Activated CD4-positive, alpha-beta T cell treated with anti-CD3 and anti-CD28 coated beads, Interleukin-2, amount 10 ng/mL, durations not matched to agents 24 days and 14 days (primary cell): Measurements from ENCODE around the gene DNAH17. TPM values are rescaled to one million over a fixed set of nuclear protein-coding genes. Genes with fewer than 3 reads are reported as not detected.
"Not testable (repeated sequence)": the region's sequence is repeated elsewhere in the genome, so short reads cannot be mapped to it uniquely, and the experiment has no call there.

Experiments used
- DNase-seq: peaks from one replicate; pipeline ENCODE4 v3.0.0; 2022
- H3K27ac Mint-ChIP-seq: one replicate; pipeline ENCODE4 v1.8.0; 2022; ENCODE audit warnings: mild to moderate bottlenecking, mixed read lengths
- H3K27me3 Mint-ChIP-seq: one replicate; pipeline ENCODE4 v1.8.0; 2022; ENCODE audit warnings: mixed read lengths
- H3K36me3 Mint-ChIP-seq: one replicate; pipeline ENCODE4 v1.8.0; 2022; ENCODE audit warnings: low read depth, mild to moderate bottlenecking, mixed read lengths
- H3K4me1 Mint-ChIP-seq: one replicate; pipeline ENCODE4 v1.8.0; 2021; ENCODE audit warnings: mixed read lengths
- H3K4me3 Mint-ChIP-seq: one replicate; pipeline ENCODE4 v1.8.0; 2022; ENCODE audit warnings: mild to moderate bottlenecking, moderate library complexity, mixed read lengths
- H3K9me3 Mint-ChIP-seq: one replicate; pipeline ENCODE4 v1.8.0; 2021; ENCODE audit warnings: mixed read lengths
- intact Hi-C: fragments of 100-400 bp; cut with micrococcal nuclease; formaldehyde crosslinking; loops from one replicate; pipeline ENCODE4 v1.15.1; 2023
- total RNA-seq: library from RNA; stranded (reverse); gene quantifications from 2 replicates; pipeline ENCODE4 v1.2.3, GENCODE V29; 2022

DNAH17 gene
- total RNA-seq, 1 donor from 2014 or later, result 0.02 TPM

GRCh38 chr17:78523934-78524655 is 53.1 kb downstream of the DNAH17 start:
- no peak overlapping the region for H3K27ac Mint-ChIP-seq
- no peak overlapping the region for H3K4me3 Mint-ChIP-seq
- intact Hi-C loops, result no loop called here
- DNase-seq, result no peak
- peaks cover 15% of the 10 kb centered on the region for H3K27me3 Mint-ChIP-seq
- no peaks in the 10 kb centered on the region for H3K36me3 Mint-ChIP-seq
- no peaks in the 10 kb centered on the region for H3K9me3 Mint-ChIP-seq
- no peaks in the 10 kb centered on the region for H3K4me1 Mint-ChIP-seq

- Mint-ChIP-seq H3K27ac (no peak overlapping the region), H3K9me3 (no peaks in the 10 kb centered on the region), H3K4me3 (no peak overlapping the region), H3K4me1 (no peaks in the 10 kb centered on the region), H3K36me3 (no peaks in the 10 kb centered on the region), H3K27me3 (peaks cover 22% of the 10 kb centered on the region)
- intact Hi-C loops, result no loop called here
- DNase-seq, result no peak
Observed at GRCh38 chr17:78522031-78522809, 55.0 kb downstream of the DNAH17 start.

GRCh38 chr17:78517421-78517820 is 59.8 kb downstream of the DNAH17 start:
- no peaks in the 10 kb centered on the region for H3K36me3 Mint-ChIP-seq
- intact Hi-C loops, result no loop called here
- peaks cover 22% of the 10 kb centered on the region for H3K27me3 Mint-ChIP-seq
- no peaks in the 10 kb centered on the region for H3K4me1 Mint-ChIP-seq
- DNase-seq, result no peak
- no peak overlapping the region for H3K4me3 Mint-ChIP-seq
- H3K27ac Mint-ChIP-seq, result no peak overlapping the region
- H3K9me3 Mint-ChIP-seq, result no peaks in the 10 kb centered on the region

- H3K27ac Mint-ChIP-seq, result no peak overlapping the region
- no peak for DNase-seq
- intact Hi-C loops, result no loop called here
- no peaks in the 10 kb centered on the region for H3K9me3 Mint-ChIP-seq
- H3K4me1 Mint-ChIP-seq, result no peaks in the 10 kb centered on the region
- H3K36me3 Mint-ChIP-seq, result no peaks in the 10 kb centered on the region
- peaks cover 13% of the 10 kb centered on the region for H3K27me3 Mint-ChIP-seq
- H3K4me3 Mint-ChIP-seq, result no peak overlapping the region
Observed at GRCh38 chr17:78515480-78515879, 61.7 kb downstream of the DNAH17 start.

GRCh38 chr17:78514521-78514920 is 62.7 kb downstream of the DNAH17 start:
- Mint-ChIP-seq H3K27ac (no peak overlapping the region), H3K27me3 (peaks cover 9% of the 10 kb centered on the region), H3K4me1 (no peaks in the 10 kb centered on the region), H3K9me3 (no peaks in the 10 kb centered on the region), H3K36me3 (no peaks in the 10 kb centered on the region), H3K4me3 (no peak overlapping the region)
- no peak for DNase-seq
- intact Hi-C loops, result no loop called here

- intact Hi-C loops, result no loop called here
- Mint-ChIP-seq H3K27ac (no peak overlapping the region), H3K27me3 (peaks cover 4% of the 10 kb centered on the region), H3K4me1 (no peaks in the 10 kb centered on the region), H3K36me3 (no peaks in the 10 kb centered on the region), H3K9me3 (no peaks in the 10 kb centered on the region), H3K4me3 (no peak overlapping the region)
- DNase-seq, result no peak
Observed at GRCh38 chr17:78512976-78513375, 64.2 kb downstream of the DNAH17 start.

- intact Hi-C loops, result no loop called here
- DNase-seq, result no peak
- H3K27me3 Mint-ChIP-seq, result peaks cover 3% of the 10 kb centered on the region
- no peaks in the 10 kb centered on the region for H3K36me3 Mint-ChIP-seq
- no peak overlapping the region for H3K27ac Mint-ChIP-seq
- H3K4me3 Mint-ChIP-seq, result no peak overlapping the region
- no peaks in the 10 kb centered on the region for H3K4me1 Mint-ChIP-seq
- no peaks in the 10 kb centered on the region for H3K9me3 Mint-ChIP-seq
Observed at GRCh38 chr17:78510141-78511075, 66.8 kb downstream of the DNAH17 start.

- intact Hi-C loops, result no loop called here
- Mint-ChIP-seq H3K9me3 (no peaks in the 10 kb centered on the region), H3K36me3 (no peaks in the 10 kb centered on the region), H3K4me1 (no peaks in the 10 kb centered on the region), H3K27ac (no peak overlapping the region), H3K4me3 (no peak overlapping the region), H3K27me3 (peaks cover 3% of the 10 kb centered on the region)
- no peak for DNase-seq
Observed at GRCh38 chr17:78507526-78507925, 69.7 kb downstream of the DNAH17 start.

GRCh38 chr17:78506454-78507309 is 70.5 kb downstream of the DNAH17 start:
- H3K27me3 Mint-ChIP-seq, result peaks cover 3% of the 10 kb centered on the region

GRCh38 chr17:78504156-78504925 is 72.9 kb downstream of the DNAH17 start:
- Mint-ChIP-seq H3K27me3 (peaks cover 3% of the 10 kb centered on the region), H3K4me1 (no peaks in the 10 kb centered on the region), H3K27ac (peak overlapping the region; percentile 41), H3K9me3 (no peaks in the 10 kb centered on the region), H3K36me3 (no peaks in the 10 kb centered on the region), H3K4me3 (no peak overlapping the region)
- intact Hi-C loops, result no loop called here
- DNase-seq, result no peak

More at GRCh38 chr17:78506454-78507309, 70.5 kb downstream of the DNAH17 start:
- H3K4me1 Mint-ChIP-seq, result no peaks in the 10 kb centered on the region
- DNase-seq, result no peak
- no peaks in the 10 kb centered on the region for H3K36me3 Mint-ChIP-seq
- intact Hi-C loops, result no loop called here
- no peak overlapping the region for H3K27ac Mint-ChIP-seq
- no peaks in the 10 kb centered on the region for H3K9me3 Mint-ChIP-seq
- no peak overlapping the region for H3K4me3 Mint-ChIP-seq

GRCh38 chr17:78503388-78503787 is 73.8 kb downstream of the DNAH17 start:
- H3K27ac Mint-ChIP-seq, DNase-seq, H3K4me1 Mint-ChIP-seq, H3K4me3 Mint-ChIP-seq, H3K27me3 Mint-ChIP-seq, H3K9me3 Mint-ChIP-seq, intact Hi-C loops, H3K36me3 Mint-ChIP-seq: not testable (repeated sequence)

GRCh38 chr17:78502611-78503148 is 74.5 kb downstream of the DNAH17 start:
- Mint-ChIP-seq H3K27me3 (no peaks in the 10 kb centered on the region), H3K9me3 (no peaks in the 10 kb centered on the region), H3K36me3 (no peaks in the 10 kb centered on the region), H3K4me1 (no peaks in the 10 kb centered on the region), H3K4me3 (no peak overlapping the region), H3K27ac (no peak overlapping the region)
- intact Hi-C loops, result no loop called here
- no peak for DNase-seq
